HG03045 (cell line): ENCODE results near the gene LTB.
A peak's percentile ranks its signal among the peaks of the same experiment; 100 is the strongest.

ENCODE experiments used
- ATAC-seq: cut with Tn5 transposase; IDR thresholded peaks from one replicate; pipeline ENCODE4 v1.9.1; 2021; ENCODE audit warnings: mild to moderate bottlenecking, moderate library complexity; ENCODE audit not compliant: unreplicated experiment

The LTB gene

DNA sequence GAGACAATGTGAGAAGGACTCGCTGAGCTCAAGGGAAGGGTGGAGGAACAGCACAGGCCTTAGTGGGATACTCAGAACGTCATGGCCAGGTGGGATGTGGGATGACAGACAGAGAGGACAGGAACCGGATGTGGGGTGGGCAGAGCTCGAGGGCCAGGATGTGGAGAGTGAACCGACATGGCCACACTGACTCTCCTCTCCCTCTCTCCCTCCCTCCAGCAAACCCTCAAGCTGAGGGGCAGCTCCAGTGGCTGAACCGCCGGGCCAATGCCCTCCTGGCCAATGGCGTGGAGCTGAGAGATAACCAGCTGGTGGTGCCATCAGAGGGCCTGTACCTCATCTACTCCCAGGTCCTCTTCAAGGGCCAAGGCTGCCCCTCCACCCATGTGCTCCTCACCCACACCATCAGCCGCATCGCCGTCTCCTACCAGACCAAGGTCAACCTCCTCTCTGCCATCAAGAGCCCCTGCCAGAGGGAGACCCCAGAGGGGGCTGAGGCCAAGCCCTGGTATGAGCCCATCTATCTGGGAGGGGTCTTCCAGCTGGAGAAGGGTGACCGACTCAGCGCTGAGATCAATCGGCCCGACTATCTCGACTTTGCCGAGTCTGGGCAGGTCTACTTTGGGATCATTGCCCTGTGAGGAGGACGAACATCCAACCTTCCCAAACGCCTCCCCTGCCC lies 5.2 kb downstream of the LTB start:
- no peak for ATAC-seq

DNA sequence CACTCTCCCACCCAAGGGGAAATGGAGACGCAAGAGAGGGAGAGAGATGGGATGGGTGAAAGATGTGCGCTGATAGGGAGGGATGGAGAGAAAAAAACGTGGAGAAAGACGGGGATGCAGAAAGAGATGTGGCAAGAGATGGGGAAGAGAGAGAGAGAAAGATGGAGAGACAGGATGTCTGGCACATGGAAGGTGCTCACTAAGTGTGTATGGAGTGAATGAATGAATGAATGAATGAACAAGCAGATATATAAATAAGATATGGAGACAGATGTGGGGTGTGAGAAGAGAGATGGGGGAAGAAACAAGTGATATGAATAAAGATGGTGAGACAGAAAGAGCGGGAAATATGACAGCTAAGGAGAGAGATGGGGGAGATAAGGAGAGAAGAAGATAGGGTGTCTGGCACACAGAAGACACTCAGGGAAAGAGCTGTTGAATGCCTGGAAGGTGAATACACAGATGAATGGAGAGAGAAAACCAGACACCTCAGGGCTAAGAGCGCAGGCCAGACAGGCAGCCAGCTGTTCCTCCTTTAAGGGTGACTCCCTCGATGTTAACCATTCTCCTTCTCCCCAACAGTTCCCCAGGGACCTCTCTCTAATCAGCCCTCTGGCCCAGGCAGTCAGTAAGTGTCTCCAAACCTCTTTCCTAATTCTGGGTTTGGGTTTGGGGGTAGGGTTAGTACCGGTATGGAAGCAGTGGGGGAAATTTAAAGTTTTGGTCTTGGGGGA lies 6.1 kb downstream of the LTB start:
- no peak for ATAC-seq

DNA sequence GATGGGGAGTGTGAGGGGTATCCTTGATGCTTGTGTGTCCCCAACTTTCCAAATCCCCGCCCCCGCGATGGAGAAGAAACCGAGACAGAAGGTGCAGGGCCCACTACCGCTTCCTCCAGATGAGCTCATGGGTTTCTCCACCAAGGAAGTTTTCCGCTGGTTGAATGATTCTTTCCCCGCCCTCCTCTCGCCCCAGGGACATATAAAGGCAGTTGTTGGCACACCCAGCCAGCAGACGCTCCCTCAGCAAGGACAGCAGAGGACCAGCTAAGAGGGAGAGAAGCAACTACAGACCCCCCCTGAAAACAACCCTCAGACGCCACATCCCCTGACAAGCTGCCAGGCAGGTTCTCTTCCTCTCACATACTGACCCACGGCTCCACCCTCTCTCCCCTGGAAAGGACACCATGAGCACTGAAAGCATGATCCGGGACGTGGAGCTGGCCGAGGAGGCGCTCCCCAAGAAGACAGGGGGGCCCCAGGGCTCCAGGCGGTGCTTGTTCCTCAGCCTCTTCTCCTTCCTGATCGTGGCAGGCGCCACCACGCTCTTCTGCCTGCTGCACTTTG lies 6.8 kb downstream of the LTB start, which contains the start of gene TNF:
Gene TNF (plus strand): TSS at position 231 of the 567 bp plus-strand sequence. CDS start 177 bp downstream, at position 408.
- no peak for ATAC-seq

DNA sequence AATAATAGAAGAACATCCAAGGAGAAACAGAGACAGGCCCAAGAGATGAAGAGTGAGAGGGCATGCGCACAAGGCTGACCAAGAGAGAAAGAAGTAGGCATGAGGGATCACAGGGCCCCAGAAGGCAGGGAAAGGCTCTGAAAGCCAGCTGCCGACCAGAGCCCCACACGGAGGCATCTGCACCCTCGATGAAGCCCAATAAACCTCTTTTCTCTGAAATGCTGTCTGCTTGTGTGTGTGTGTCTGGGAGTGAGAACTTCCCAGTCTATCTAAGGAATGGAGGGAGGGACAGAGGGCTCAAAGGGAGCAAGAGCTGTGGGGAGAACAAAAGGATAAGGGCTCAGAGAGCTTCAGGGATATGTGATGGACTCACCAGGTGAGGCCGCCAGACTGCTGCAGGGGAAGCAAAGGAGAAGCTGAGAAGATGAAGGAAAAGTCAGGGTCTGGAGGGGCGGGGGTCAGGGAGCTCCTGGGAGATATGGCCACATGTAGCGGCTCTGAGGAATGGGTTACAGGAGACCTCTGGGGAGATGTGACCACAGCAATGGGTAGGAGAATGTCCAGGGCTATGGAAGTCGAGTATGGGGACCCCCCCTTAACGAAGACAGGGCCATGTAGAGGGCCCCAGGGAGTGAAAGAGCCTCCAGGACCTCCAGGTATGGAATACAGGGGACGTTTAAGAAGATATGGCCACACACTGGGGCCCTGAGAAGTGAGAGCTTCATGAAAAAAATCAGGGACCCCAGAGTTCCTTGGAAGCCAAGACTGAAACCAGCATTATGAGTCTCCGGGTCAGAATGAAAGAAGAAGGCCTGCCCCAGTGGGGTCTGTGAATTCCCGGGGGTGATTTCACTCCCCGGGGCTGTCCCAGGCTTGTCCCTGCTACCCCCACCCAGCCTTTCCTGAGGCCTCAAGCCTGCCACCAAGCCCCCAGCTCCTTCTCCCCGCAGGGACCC lies 7.8 kb downstream of the LTB start:
- no peak for ATAC-seq

DNA sequence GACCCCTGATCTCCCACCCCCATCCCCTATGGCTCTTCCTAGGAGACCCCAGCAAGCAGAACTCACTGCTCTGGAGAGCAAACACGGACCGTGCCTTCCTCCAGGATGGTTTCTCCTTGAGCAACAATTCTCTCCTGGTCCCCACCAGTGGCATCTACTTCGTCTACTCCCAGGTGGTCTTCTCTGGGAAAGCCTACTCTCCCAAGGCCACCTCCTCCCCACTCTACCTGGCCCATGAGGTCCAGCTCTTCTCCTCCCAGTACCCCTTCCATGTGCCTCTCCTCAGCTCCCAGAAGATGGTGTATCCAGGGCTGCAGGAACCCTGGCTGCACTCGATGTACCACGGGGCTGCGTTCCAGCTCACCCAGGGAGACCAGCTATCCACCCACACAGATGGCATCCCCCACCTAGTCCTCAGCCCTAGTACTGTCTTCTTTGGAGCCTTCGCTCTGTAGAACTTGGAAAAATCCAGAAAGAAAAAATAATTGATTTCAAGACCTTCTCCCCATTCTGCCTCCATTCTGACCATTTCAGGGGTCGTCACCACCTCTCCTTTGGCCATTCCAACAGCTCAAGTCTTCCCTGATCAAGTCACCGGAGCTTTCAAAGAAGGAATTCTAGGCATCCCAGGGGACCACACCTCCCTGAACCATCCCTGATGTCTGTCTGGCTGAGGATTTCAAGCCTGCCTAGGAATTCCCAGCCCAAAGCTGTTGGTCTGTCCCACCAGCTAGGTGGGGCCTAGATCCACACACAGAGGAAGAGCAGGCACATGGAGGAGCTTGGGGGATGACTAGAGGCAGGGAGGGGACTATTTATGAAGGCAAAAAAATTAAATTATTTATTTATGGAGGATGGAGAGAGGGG lies 8.8 kb downstream of the LTB start:
- ATAC-seq, result no peak

DNA sequence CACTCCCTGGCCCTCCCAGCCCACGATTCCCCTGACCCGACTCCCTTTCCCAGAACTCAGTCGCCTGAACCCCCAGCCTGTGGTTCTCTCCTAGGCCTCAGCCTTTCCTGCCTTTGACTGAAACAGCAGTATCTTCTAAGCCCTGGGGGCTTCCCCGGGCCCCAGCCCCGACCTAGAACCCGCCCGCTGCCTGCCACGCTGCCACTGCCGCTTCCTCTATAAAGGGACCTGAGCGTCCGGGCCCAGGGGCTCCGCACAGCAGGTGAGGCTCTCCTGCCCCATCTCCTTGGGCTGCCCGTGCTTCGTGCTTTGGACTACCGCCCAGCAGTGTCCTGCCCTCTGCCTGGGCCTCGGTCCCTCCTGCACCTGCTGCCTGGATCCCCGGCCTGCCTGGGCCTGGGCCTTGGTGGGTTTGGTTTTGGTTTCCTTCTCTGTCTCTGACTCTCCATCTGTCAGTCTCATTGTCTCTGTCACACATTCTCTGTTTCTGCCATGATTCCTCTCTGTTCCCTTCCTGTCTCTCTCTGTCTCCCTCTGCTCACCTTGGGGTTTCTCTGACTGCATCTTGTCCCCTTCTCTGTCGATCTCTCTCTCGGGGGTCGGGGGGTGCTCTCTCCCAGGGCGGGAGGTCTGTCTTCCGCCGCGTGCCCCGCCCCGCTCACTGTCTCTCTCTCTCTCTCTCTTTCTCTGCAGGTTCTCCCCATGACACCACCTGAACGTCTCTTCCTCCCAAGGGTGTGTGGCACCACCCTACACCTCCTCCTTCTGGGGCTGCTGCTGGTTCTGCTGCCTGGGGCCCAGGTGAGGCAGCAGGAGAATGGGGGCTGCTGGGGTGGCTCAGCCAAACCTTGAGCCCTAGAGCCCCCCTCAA lies 9.9 kb downstream of the LTB start, which contains the start of gene LTA:
Gene LTA (plus strand): TSS at position 249 of the 871 bp plus-strand sequence. CDS start 454 bp downstream, at position 703.
- ATAC-seq, result no peak

DNA sequence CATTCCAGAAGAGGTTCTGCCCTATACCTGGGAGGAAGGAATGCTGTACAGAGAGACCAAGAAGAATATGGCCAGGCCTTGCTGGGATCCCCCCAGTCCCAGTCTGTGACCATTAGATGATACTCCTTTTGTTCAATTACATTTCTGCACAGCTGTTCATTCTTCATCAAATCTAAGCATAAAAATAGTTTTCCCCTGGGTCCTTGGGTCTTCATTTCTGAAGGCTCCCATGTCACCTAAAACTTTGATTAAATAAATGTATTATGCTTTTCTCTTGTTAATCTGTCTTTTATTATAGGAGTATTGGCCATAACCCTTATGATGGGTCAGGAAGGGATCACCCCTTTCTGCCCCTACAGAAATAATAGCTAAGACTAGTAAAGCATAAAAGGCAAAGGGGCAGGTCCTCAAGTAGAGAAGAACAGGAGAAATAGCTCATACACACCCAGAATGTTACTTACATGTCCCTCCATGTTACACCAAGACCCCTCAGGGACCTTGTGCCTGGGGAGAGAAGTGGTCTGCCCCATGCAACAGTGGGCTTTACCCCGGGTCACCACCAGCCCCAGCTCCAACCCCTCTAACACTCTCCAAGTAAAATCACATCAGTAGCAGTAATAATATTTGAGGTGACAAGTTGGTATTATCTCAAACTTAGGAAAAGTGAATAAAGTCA lies 12.2 kb downstream of the LTB start:
- no peak for ATAC-seq

DNA sequence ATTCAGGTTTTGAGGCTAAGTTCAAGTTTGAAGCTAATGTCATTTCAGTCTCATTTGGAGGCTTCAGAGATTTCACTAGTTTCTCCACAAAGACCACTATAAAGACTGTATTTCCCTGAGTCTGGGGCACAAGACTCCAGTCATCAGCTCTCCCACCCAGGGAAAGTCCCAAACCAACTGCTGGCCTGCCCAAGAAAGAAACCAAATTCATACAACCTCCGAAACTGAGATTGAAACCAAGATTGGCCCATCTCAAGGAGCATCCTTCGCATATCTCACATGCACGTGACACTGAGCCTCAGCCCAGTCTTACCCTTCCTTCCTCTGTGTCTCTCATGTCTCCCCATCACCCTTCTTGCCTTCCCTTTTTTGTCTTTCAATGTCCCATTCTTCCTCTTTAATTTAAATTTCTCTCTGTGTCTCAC lies 13.7 kb downstream of the LTB start:
- peak; percentile 56 for ATAC-seq

DNA sequence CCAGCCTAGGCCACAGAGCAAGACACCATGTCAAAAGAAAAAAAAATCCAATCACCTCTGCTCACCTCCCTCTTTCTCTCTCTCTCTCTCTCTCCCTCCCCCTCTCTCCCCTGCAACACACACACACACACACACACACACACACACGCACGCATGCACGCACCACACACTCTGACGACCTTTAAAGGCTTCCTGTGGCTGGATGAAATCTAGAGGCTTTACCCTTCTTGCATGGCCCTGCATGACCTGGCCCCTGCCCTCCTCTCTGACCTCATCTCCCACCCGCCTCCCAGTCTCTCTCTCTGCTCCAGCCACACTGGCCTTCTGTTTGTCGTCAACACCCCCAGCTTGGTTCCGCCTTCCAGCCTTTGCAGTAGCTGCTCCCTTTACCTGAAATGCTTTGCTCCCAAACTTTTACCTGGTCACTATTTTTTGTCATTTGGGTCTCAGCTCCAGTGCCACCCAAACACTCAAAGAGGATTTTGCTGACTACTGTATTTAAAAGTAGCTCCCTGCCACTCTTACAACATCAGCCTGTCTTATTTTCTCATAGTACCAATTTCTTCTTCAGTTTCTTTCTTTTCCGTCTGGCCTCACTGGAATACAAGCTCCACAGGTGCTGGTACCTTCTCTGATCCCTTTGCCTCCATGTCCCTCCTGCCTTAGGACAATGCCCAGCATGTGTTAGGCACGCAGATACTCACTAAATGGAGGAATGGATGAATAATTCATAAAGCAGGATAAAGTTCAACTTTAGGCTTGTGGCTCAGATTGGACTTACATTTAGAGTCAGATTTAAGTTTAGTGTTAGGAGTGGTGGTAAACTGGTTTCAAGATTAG lies 14.5 kb downstream of the LTB start:
- ATAC-seq, result no peak

DNA sequence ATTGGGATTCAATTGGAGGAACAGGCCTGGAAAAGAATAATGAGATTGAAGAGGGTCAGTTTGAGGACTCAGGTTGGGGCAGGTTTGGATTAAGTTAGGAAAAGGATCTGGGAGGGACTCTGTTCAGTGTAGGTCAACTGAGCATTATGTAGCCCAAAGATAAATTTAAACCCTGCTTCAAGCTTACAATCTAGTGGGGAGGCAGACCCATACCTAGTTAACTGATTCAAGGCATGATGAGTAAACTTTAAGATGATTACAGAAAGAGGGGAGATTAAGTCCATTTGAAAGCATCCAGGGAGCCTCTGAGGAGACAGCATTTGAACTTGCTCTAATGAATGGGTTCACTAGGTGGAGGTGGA lies 21.5 kb downstream of the LTB start:
- ATAC-seq, result no peak

DNA sequence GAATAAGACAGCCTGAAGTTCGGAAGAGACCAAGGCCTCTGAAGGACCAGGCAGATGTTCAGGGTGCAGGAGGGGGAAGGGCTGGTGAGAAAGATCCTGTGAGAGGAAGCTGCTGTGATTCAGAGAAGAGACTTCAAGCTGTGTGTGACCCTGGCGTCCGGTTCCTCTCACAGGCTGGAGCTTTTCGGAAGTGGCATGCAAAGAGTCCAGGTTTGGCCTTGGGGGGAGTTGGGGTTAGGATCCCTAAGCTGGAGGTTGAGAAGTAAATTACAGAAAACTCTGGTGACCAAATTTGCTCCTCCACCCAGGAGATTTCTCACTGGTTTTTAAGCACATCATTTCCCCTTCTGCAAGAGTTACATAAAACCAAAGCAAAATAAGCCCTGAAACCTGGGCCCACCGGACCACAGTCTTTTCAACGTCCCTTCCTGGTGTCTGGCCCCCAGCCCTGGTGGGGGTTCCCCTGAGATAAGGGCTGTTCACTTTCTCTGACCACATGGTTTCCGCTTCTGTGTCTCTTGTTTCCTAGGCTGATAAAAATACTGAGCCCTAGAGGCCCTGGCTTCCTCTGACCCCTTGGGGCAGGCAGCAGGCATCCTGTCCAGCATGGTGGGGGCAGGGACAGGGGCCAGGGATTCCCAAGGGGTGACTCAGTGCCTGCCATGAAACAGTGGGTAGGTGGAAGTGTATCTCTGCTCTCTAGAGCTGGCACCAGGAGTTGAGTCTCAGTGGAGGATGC lies 22.1 kb downstream of the LTB start:
- ATAC-seq, result peak; percentile 61

DNA sequence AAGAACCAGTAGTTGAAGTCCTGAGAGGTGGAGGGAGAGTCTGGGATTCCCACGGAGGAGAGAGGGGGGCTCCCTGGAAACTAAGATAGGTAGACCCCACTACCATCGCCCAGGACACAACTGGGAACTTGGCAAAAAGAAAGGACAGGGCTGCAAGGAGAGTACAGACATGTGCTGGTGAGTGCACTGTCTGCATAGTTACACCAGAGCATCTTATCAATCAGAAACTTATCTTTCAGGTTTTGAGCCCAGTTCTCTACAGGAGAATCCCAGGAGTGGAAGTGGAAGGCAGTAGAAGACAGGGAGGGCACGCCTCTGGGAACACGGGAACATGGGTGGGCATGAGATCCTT lies 22.6 kb downstream of the LTB start:
- ATAC-seq, result no peak

DNA sequence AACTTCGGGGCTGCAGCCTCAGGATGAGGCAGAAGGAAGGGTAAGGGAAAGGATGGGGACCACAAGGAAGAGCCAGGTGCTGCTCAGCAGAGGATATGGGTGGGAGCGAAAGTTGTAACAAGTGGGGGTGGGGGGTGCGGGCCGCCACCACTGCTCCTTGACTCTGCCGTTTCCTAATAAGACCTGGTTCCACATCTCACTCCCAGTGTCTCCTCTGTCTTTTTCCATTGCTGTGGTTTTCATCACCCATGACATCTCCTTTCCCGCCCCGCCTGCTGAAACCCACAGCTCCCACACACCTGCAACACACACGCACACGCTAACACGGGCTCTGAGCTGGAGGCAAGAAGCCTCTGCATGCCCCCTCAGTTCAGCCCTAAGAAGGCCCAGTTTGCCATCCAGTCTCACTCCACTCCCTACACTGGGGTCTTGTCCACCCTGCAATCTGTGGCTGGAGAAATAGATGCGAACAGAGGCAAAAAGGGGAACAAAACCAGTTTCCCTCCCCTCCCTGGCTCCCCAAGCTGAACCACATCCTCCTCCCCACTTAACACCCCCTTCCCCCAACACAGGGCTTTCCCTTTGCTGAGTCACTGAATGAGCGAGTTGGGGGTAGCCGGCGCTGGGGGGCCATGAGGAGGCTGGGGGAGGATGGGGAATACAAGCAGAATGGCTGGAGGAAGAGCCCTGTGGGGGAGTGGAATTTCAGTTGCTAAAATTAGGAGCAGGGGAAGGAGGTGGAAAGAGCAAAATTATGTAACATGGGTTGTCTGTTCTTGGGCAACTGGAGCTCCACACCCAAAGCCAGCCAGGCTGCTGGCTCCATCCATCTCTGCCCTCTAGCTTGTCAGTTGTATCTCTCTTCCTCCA lies 23.4 kb downstream of the LTB start:
- no peak for ATAC-seq

DNA sequence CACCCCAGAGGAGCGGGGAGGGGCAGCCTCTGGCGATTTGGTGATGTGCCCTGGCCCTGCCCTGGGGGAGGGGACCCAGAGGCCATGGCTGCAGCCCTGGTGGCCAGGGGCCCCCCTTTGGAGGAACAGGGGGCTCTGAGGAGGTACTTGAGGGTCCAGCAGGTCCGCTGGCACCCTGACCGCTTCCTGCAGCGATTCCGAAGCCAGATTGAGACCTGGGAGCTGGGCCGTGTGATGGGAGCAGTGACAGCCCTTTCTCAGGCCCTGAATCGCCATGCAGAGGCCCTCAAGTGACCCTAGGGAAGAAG lies 24.0 kb downstream of the LTB start:
- no peak for ATAC-seq

DNA sequence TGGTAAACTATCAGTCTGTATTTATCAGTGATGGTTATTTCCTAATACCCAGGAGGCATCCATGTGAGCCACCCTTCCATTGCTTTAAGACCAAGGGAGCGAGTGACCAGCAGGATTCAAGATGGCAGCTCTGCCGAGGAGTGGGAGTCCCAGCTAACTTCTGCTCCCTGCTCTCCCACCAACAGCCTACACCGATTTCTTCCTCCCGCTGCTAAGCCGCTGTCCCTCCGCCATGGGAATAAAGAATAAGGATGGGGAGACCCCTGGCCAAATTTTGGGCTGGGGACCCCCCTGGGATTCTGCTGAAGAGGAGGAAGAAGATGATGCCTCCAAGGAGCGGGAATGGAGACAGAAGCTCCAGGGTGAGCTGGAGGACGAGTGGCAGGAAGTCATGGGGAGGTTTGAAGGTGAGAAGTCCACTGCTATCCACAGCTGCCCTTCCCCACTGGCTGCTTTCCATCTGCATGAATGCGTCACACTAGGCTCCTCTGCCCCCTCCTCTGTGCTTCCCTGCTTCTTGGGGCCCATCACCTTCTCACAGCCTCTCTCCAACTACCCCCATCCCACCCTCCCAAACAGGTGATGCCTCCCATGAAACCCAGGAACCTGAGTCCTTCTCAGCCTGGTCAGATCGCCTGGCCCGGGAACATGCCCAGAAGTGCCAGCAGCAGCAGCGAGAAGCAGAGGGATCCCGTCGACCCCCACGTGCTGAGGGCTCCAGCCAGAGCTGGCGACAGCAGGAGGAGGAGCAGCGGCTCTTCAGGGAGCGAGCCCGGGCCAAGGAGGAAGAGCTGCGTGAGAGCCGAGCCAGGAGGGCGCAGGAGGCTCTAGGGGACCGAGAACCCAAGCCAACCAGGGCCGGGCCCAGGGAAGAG lies 24.5 kb downstream of the LTB start:
- no peak for ATAC-seq
